ENCODE measurements around the gene EXPH5. TPM values are rescaled to one million over a fixed set of nuclear protein-coding genes. Genes with fewer than 3 reads are reported as not detected.

The EXPH5 gene
- total RNA-seq, 1 donor from 2014 or later, result 7.6 TPM

GRCh38 chr11:108599978-108600377 lies 6.4 kb upstream of the EXPH5 start:
- TF ChIP-seq, protein P1, sequence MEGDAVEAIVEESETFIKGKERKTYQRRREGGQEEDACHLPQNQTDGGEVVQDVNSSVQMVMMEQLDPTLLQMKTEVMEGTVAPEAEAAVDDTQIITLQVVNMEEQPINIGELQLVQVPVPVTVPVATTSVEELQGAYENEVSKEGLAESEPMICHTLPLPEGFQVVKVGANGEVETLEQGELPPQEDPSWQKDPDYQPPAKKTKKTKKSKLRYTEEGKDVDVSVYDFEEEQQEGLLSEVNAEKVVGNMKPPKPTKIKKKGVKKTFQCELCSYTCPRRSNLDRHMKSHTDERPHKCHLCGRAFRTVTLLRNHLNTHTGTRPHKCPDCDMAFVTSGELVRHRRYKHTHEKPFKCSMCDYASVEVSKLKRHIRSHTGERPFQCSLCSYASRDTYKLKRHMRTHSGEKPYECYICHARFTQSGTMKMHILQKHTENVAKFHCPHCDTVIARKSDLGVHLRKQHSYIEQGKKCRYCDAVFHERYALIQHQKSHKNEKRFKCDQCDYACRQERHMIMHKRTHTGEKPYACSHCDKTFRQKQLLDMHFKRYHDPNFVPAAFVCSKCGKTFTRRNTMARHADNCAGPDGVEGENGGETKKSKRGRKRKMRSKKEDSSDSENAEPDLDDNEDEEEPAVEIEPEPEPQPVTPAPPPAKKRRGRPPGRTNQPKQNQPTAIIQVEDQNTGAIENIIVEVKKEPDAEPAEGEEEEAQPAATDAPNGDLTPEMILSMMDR (IDR thresholded peaks at IDR 0.05; ENCODE audit: insufficient read depth, low read length, severe bottlenecking), result no peak
- Histone ChIP-seq H3K27me3 (ENCODE audit: control insufficient read depth, insufficient read depth, low read length) (no peaks in the 10 kb centered on the region), H3K4me3 (ENCODE audit: low read depth, low read length) (no peak overlapping the region), H3K36me3 (ENCODE audit: control insufficient read depth, insufficient read depth, low read length) (no peaks in the 10 kb centered on the region)
- DNase-seq (ENCODE audit: low read depth) (no peak), FAIRE-seq (no peak)

GRCh38 chr11:108597736-108598355 lies 4.3 kb upstream of the EXPH5 start:
- no peak for FAIRE-seq
- Histone ChIP-seq H3K4me3 (ENCODE audit: low read depth, low read length) (no peak overlapping the region), H3K36me3 (ENCODE audit: control insufficient read depth, insufficient read depth, low read length) (no peaks in the 10 kb centered on the region), H3K27me3 (ENCODE audit: control insufficient read depth, insufficient read depth, low read length) (no peaks in the 10 kb centered on the region)
- DNase-seq (ENCODE audit: low read depth), result no peak
- TF ChIP-seq, protein P1 (IDR thresholded peaks at IDR 0.05; ENCODE audit: insufficient read depth, low read length, severe bottlenecking), result no peak

DNA sequence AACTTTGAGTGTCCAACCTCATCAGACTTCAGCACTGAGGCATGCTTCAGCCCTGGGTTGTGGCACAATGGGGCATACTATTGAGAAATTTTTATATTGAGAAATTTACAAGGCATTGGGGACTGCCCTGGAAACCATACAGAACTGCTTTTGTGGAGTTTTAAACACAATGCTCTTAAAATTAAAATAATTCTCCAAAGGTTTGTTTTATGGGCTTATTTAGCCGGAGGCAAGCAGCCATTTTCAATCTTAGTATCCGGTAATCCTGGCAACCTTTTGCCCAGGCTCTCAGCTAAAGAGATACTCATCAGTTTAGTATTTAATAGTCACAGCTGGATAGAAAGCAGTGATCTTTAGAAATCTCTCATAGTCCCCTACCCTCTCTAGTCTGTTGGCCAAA lies 3.1 kb upstream of the EXPH5 start:
- Histone ChIP-seq H3K36me3 (ENCODE audit: control insufficient read depth, insufficient read depth, low read length) (no peaks in the 10 kb centered on the region), H3K4me3 (ENCODE audit: low read depth, low read length) (no peak overlapping the region), H3K27me3 (ENCODE audit: control insufficient read depth, insufficient read depth, low read length) (no peaks in the 10 kb centered on the region)
- FAIRE-seq, result no peak
- DNase-seq (ENCODE audit: low read depth), result no peak
- TF ChIP-seq, protein P1 (IDR thresholded peaks at IDR 0.05; ENCODE audit: insufficient read depth, low read length, severe bottlenecking), result no peak

DNA sequence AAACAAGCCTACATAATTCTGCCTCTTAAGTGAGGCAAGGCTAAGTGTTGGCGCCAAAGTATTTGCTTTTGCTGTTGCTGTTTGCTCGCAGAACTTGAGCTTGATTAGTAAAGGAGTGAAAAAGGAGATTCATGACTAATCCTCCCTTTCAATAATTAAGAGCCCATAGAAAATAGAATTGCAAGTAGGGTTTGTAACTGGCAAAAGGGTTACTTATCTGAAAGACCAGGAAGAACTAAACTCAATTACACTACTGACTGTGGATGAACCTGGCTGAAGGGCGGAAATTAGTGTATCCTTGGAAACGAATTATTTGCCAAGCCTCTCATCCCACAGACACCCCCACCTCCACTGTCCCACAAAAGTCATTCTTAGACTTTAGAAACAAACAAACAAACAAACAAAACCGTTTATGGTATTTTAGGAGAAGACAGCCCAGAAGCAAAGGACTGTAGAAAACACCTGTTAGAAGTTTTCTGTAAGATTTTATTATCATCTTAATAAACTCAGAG lies 411 bp upstream of the EXPH5 start:
- TF ChIP-seq, protein P1 (IDR thresholded peaks at IDR 0.05; ENCODE audit: insufficient read depth, low read length, severe bottlenecking), result no peak
- H3K36me3 ChIP-seq (ENCODE audit: control insufficient read depth, insufficient read depth, low read length), result no peaks in the 10 kb centered on the region
- DNase-seq (ENCODE audit: low read depth) (no peak), FAIRE-seq (no peak)
- H3K4me3 ChIP-seq (ENCODE audit: low read depth, low read length), result peak overlapping the region; percentile 78
- no peaks in the 10 kb centered on the region for H3K27me3 ChIP-seq (ENCODE audit: control insufficient read depth, insufficient read depth, low read length)

GRCh38 chr11:108592591-108593213 lies 866 bp downstream of the EXPH5 start:
- Histone ChIP-seq H3K36me3 (ENCODE audit: control insufficient read depth, insufficient read depth, low read length) (no peaks in the 10 kb centered on the region), H3K4me3 (ENCODE audit: low read depth, low read length) (peak overlapping the region; percentile 78), H3K27me3 (ENCODE audit: control insufficient read depth, insufficient read depth, low read length) (no peaks in the 10 kb centered on the region)
- FAIRE-seq (no peak), DNase-seq (ENCODE audit: low read depth) (no peak)
- TF ChIP-seq, protein P1 (IDR thresholded peaks at IDR 0.05; ENCODE audit: insufficient read depth, low read length, severe bottlenecking), result no peak
